ENCODE results near the gene CCPG1.
A peak's percentile ranks its signal among the peaks of the same experiment; 100 is the strongest.
"Not testable (repeated sequence)": the region's sequence is repeated elsewhere in the genome, so short reads cannot be mapped to it uniquely, and the experiment has no call there.

The CCPG1 gene

GRCh38 chr15:55408012-55408928 lies at the start of gene CCPG1, which contains the start of gene PIERCE2:
Gene CCPG1, minus strand, starts transcription at chr15:55408359. Its CDS starts 18,935 bp downstream, at chr15:55389424.
Gene PIERCE2, plus strand, starts transcription at chr15:55408495. Its CDS starts 274 bp downstream, at chr15:55408769.
- DNase-seq (ENCODE audit: low spot score): peak; percentile 93

- DNase-seq (ENCODE audit: low spot score): no peak
Observed at GRCh38 chr15:55457401-55458022, 49.4 kb upstream of the CCPG1 start.

- DNase-seq (ENCODE audit: low spot score): not testable (repeated sequence)
Observed at GRCh38 chr15:55447030-55447394, 38.9 kb upstream of the CCPG1 start.

GRCh38 chr15:55446379-55447029 lies 38.3 kb upstream of the CCPG1 start:
- not testable (repeated sequence) for DNase-seq (ENCODE audit: low spot score)

- DNase-seq (ENCODE audit: low spot score): not testable (repeated sequence)
Observed at GRCh38 chr15:55445936-55446335, 37.8 kb upstream of the CCPG1 start.

GRCh38 chr15:55443141-55443540 lies 35.0 kb upstream of the CCPG1 start:
- not testable (repeated sequence) for DNase-seq (ENCODE audit: low spot score)

- DNase-seq (ENCODE audit: low spot score): peak; percentile 52
Observed at GRCh38 chr15:55434989-55435825, 27.0 kb upstream of the CCPG1 start.

GRCh38 chr15:55422089-55422488 lies 13.9 kb upstream of the CCPG1 start:
- no peak for DNase-seq (ENCODE audit: low spot score)

- DNase-seq (ENCODE audit: low spot score): no peak
Observed at GRCh38 chr15:55420171-55420866, 12.2 kb upstream of the CCPG1 start.

- not testable (repeated sequence) for DNase-seq (ENCODE audit: low spot score)
Observed at GRCh38 chr15:55417678-55418077, 9.5 kb upstream of the CCPG1 start.

GRCh38 chr15:55408976-55409375 lies 817 bp upstream of the CCPG1 start:
- not testable (repeated sequence) for DNase-seq (ENCODE audit: low spot score)

GRCh38 chr15:55407498-55408011 lies 604 bp downstream of the CCPG1 start:
- DNase-seq (ENCODE audit: low spot score): no peak

- DNase-seq (ENCODE audit: low spot score): peak; percentile 21
Observed at GRCh38 chr15:55403531-55403930, 4.6 kb downstream of the CCPG1 start.

GRCh38 chr15:55402707-55403106 lies 5.5 kb downstream of the CCPG1 start:
- DNase-seq (ENCODE audit: low spot score): peak; percentile 16

- no peak for DNase-seq (ENCODE audit: low spot score)
Observed at GRCh38 chr15:55401786-55402246, 6.3 kb downstream of the CCPG1 start.

GRCh38 chr15:55400050-55400449 lies 8.1 kb downstream of the CCPG1 start:
- DNase-seq (ENCODE audit: low spot score): not testable (repeated sequence)

- no peak for DNase-seq (ENCODE audit: low spot score)
Observed at GRCh38 chr15:55398243-55398642, 9.9 kb downstream of the CCPG1 start.

- DNase-seq (ENCODE audit: low spot score): no peak
Observed at GRCh38 chr15:55394694-55395093, 13.5 kb downstream of the CCPG1 start.

- DNase-seq (ENCODE audit: low spot score): no peak
Observed at GRCh38 chr15:55389264-55389607, 18.9 kb downstream of the CCPG1 start.

- no peak for DNase-seq (ENCODE audit: low spot score)
Observed at GRCh38 chr15:55387027-55387426, 21.1 kb downstream of the CCPG1 start.

- no peak for DNase-seq (ENCODE audit: low spot score)
Observed at GRCh38 chr15:55383687-55384086, 24.5 kb downstream of the CCPG1 start.

Measured in activated CD4-positive, alpha-beta T cell treated with anti-CD3 and anti-CD28 coated beads, Interleukin-2, Interleukin-4, amounts not matched to agents 100 ng/mL and 50 ng/mL, durations not matched to agents 16 hours and 8 hours (primary cell).